GM12892 (cell line): ENCODE measurements around the gene PAX4.

Experiments
- POLR2A ChIP-seq: IDR thresholded peaks from 2 replicates; pipeline ENCODE4 v1.6.1; 2011; ENCODE audit warnings: low read depth, low read length, control low read depth
- POLR2AphosphoS5 ChIP-seq: IDR thresholded peaks from 2 replicates; pipeline ENCODE4 v1.6.1; 2011; ENCODE audit warnings: low read depth, low read length, control low read depth
- TAF1 ChIP-seq: IDR thresholded peaks from 2 replicates; pipeline ENCODE4 v1.6.1; 2011; ENCODE audit warnings: low read depth, mild to moderate bottlenecking, control low read depth, low read length, borderline replicate concordance

GRCh38 chr7:127625331-127625730 lies 7.4 kb upstream of the PAX4 start:
- TF ChIP-seq POLR2A (no peak), TAF1 (no peak), POLR2AphosphoS5 (no peak)
